HL-60 (cell line): ENCODE results near the gene ALG10B.

ENCODE experiments used
- POLR2AphosphoS5 ChIP-seq: IDR thresholded peaks from 2 replicates; pipeline ENCODE4 v1.6.1; 2012; ENCODE audit warnings: low read depth
- REST ChIP-seq: IDR thresholded peaks from 2 replicates; pipeline ENCODE4 v1.6.1; 2012; ENCODE audit warnings: low read depth; ENCODE audit not compliant: insufficient replicate concordance
- SPI1 ChIP-seq: IDR thresholded peaks from 2 replicates; pipeline ENCODE4 v1.6.1; 2012; ENCODE audit warnings: low read depth, mild to moderate bottlenecking, borderline replicate concordance
- TF ChIP-seq, protein P1 (sequence below): IDR thresholded peaks from one replicate; pipeline ENCODE4 v1.5.1; 2011; ENCODE audit warnings: low read length, control low read depth, inconsistent platforms; ENCODE audit not compliant: insufficient read depth

DNA sequence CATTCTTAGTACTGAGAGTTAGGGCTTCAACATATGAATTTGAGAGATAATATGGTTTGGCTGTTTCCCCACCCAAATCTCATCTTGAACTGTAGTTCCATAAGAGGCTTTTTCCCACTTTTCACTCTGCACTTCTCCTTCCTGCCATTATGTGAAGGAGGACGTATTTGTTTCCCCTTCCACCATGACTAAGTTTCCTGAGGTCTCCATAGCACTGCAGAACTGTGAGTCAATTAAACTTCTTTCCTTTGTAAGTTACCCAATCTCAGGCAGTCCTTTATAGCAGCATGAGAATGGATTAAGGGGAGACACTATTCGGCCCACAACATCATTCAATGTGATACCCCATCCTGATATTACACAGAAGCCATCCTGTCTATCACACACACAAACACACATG lies 36.8 kb upstream of the ALG10B start:
- TF ChIP-seq, protein P1, sequence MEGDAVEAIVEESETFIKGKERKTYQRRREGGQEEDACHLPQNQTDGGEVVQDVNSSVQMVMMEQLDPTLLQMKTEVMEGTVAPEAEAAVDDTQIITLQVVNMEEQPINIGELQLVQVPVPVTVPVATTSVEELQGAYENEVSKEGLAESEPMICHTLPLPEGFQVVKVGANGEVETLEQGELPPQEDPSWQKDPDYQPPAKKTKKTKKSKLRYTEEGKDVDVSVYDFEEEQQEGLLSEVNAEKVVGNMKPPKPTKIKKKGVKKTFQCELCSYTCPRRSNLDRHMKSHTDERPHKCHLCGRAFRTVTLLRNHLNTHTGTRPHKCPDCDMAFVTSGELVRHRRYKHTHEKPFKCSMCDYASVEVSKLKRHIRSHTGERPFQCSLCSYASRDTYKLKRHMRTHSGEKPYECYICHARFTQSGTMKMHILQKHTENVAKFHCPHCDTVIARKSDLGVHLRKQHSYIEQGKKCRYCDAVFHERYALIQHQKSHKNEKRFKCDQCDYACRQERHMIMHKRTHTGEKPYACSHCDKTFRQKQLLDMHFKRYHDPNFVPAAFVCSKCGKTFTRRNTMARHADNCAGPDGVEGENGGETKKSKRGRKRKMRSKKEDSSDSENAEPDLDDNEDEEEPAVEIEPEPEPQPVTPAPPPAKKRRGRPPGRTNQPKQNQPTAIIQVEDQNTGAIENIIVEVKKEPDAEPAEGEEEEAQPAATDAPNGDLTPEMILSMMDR: no peak
- no peak for TF ChIP-seq SPI1
- TF ChIP-seq POLR2AphosphoS5: no peak
- TF ChIP-seq REST: no peak
